Tongue (tissue), 2 donors: ENCODE results near the gene EVI2A. TPM values are rescaled to one million over a fixed set of nuclear protein-coding genes. Genes with fewer than 3 reads are reported as not detected.
A peak's percentile ranks its signal among the peaks of the same experiment; 100 is the strongest.
"Not testable (repeated sequence)": the region's sequence is repeated elsewhere in the genome, so short reads cannot be mapped to it uniquely, and the experiment has no call there.

ENCODE experiments used
- DNase-seq: peaks from one replicate; pipeline ENCODE4 v3.0.0-alpha.2; 2015
- total RNA-seq: library from RNA; depleted of rRNA; stranded (reverse); fragments of >200 nt; gene quantifications from one replicate; pipeline ENCODE4 v1.2.3, GENCODE V29; 2014

Gene EVI2A
- total RNA-seq, 1 donor from 2014 or later, result 1.4 TPM

DNA sequence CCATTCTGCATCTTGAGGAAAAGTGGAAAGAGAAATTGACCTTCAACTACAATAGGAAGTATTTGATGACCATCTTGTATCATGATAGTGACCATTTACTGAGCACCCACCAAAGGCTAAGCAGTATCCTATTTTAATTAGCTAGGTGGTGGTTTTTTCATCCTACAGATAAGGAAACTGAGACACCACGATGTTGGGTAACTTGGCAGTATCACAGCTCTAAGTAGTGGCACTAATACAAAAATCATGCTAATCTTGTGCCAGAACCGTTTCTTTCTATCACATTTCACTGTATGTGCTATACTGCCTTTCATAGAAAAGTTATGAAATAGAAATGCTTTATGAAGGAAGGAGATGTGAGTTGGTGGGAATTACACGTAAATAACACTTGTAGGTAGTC is 9.9 kb downstream of the EVI2A start:
- no peak for DNase-seq

- no peak for DNase-seq
These were observed 10.5 kb downstream of the EVI2A start for GRCh38 chr17:31310886-31311285.

DNA sequence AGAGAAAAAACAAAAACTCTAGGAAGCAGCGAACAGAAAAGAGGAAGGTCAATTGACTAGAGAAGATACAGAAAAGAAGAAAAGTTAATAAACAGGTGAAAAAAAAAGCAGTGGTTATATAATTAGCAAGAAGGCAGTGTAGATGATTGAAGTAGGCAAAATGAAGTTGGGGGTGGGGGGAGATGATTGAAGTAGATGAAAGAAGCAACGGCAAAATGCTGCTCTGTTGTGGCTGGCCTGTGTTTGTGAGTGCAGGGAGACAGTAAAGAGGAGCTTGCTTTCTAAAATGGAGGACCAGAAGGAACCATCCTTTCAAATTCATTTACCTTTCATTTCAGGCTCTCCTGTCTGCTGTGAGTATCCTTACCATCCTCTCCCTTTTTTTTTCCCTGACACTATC is 11.2 kb downstream of the EVI2A start:
- DNase-seq, result no peak

DNA sequence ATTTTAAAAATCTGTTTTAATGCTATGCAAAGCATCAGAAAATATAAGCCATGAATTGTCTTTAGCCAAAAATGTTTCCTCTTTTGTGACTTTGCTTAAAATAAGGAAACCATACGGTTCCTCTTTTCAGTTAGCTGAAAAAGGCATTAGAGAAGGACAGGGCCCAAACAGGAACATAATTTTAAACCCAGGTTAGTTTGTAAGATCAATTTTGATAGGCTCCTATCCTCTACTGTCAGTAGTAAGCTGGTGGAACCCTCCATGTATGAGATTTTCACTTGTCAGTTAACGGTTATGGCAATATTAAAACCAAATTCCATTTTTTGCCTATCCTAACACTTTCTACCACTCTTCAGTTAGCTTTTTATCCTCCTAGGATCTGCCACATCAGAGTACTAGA is 11.9 kb downstream of the EVI2A start:
- no peak for DNase-seq

DNA sequence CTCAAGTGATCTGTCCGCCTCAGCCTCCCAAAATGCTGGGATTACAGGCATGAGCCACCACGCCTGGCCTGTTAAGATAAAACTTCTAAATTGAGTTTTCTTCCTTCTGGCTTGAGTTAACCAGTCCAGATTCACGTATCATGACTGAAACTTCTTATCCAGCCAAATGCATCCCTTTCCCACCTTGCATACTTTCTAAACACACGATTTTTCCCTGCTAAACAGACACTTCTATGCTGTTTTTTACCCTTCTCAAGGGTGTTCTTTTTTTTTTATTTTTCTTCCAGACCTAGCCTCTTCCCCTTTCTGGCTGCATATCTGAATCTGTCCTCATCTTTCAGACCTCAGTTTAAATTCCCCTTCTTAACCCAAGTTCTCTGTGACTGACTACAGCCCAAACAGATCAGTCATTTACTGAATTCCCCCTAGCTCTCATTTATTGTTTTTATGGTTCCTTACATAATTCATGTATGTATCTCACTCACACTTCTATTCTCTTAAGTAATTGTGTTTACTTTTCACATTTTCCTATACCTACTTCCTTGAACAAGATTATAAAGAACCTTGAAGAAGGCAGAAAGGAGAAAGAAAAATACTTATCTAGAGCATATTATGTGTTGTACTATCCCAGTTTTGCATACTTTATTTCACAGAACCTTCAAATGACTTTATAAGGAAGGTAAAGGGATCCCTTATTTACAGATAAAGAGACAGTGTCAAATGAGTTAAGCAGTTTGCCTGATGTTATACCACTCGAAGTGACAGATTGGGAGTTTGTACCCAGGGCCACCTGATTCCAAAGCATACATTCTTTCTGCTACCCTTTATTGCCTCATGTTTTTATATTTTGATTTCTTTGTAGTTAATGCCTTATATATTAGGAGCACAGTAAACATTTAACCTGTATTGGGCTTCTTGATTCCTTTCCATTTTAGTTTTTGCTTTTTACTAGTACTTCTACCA is 12.8 kb downstream of the EVI2A start:
- no peak for DNase-seq

DNA sequence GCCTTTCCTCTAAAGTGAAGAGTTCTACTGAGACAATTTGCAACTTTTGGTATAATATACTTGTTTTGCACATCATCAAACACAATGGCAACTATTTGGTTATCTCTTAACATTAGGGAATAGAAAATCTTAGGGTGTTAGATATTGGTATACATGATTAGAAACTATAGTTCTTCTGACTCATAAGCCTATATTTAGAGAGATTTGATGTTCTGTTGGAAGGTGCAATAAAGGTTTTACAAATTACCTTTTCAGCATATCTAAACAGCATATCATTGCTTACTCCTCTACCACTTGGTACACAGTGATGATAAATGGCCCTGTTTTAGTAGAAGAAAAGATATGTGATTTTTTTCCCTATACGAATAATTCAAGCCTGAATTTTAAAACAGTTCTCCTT is 13.8 kb downstream of the EVI2A start:
- DNase-seq, result no peak

DNA sequence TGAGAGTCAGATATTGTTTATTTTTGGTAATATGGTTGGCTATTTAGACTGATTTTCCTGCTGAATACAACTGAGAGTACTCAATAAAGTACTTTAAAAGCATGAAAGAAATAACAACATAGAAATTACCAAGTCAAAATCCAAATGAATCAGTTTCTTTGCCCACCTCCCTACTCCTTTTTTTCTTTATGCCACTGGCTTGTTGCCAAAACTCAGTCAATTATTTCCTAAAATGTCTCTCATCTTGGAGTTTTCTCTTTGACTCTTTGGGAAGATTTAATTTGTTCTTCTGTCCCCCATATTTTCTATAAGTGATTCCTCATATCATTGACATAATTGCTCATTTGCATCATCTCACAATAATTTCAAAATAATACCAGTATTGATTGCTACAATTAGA is 21.8 kb downstream of the EVI2A start:
- DNase-seq, result no peak

GRCh38 chr17:31297090-31297489 is 24.3 kb downstream of the EVI2A start, which contains the start of gene OMG:
TSS of gene OMG (minus strand) at chr17:31297239. CDS start at chr17:31296331, 908 bp downstream.
- DNase-seq, result no peak

- DNase-seq, result no peak
These were observed 25.3 kb downstream of the EVI2A start for GRCh38 chr17:31296142-31296541.

DNA sequence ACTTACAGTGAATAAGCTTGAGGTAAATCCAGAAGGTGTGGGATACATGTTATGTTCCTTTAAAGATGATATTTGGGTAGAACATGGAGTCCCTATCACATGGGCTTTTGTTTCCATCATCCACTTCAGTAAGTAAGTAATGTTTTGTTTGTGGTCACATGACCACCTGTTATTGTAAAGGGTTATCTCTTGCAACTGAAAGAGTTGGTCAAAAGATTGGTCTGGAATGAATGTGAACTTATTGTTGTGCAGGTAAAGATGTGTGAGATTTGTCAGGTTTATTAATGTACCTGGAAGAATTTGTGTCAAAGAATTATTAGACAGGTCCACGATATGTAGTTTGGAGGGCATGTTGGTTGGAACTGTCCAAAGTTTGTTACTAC is 25.9 kb downstream of the EVI2A start:
- DNase-seq, result no peak

DNA sequence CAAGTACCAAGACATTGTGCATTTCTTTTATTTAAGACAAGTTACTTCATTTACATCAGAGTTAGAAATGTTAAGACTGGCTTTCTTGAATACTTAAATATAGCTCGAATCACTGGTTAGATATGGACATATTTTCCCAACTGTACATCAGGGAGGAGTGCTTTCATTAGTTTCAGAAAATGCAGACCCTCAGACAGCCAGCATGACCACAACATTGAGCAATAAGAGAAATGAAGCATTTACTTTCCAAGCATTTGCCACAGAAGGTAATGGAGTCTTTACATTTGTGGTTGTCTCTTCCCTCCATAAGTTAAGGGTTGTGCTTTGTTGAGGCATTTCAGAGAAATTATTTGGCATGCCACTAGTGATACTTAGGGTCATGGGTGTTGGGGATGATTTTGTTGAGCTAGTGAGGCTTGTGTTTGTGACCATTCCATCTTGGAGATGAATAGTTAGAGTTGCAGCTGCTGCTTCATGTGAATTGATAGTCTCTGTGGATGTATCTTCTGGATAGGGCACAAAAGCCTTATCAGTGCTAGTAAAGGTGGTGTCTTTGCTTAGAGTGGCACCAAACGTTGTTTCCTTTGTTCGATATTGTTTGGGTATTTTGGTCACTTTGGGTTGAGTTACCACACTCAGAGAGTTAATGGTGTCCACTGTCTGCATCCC is 26.5 kb downstream of the EVI2A start:
- DNase-seq, result no peak

- DNase-seq, result no peak
These were observed 27.2 kb downstream of the EVI2A start for GRCh38 chr17:31294231-31294630.

GRCh38 chr17:31293581-31293980 is 27.8 kb downstream of the EVI2A start:
- no peak for DNase-seq

DNA sequence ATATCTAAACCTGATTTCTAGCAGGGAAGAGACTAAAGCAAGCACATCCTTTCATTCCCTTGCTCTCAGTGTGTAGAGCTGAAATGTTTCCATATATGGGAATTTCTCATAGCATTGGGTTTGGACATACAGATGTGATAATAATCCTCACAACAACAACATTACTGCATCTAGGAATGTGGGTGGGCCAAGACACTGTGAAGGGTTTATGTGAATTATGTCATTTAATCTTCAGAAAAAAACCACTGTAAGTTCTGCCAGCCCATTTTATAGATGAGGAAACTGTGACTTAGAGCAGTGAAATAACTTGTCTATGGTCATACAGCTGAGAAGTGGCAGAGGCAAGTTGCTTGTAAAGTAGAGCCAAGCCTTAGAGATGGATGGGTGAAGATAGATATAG is 29.6 kb downstream of the EVI2A start:
- DNase-seq, result no peak

DNA sequence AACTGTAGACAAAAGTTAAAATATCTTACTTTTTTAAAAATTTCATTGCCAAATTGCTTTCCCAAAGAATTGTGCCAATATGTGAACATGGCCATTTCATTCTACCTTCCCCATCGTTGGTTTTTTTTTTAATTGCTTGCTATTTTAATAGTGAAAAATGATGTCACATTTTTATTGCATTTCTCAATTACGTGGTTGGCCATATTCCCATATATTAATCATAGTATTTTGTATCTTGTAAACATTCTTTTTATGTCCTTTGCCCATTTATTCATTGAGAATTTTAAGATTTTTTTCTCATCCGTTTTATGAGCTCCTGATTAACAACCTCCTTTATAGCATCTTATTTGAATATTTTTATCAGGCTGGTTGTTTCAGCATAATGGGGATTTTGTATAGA is 31.6 kb downstream of the EVI2A start:
- no peak for DNase-seq

GRCh38 chr17:31287932-31288331 is 33.5 kb downstream of the EVI2A start:
- not testable (repeated sequence) for DNase-seq

GRCh38 chr17:31286587-31286986 is 34.8 kb downstream of the EVI2A start:
- DNase-seq, result no peak

GRCh38 chr17:31283841-31284240 is 37.6 kb downstream of the EVI2A start:
- DNase-seq, result no peak

- no peak for DNase-seq
These were observed 40.4 kb downstream of the EVI2A start for GRCh38 chr17:31281061-31281460.

DNA sequence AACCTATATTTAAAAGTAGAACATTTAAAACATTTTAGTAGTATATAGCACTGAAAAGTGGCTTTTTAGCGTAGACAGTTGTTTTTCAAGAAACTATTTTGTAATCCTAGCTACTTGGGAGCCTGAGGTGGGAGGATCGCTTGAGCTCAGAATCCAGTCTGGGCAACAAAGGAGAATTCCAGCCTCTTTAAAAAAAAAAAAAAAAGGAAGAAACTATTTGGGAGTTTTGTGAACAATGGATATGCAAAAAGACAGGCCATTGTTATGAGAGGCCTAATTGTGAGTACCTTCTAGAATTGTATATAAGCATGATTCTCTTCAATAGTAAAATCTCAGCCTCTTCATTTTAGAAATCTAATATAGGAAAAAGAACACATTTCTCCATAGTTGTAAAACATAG is 42.0 kb downstream of the EVI2A start:
- DNase-seq, result no peak

DNA sequence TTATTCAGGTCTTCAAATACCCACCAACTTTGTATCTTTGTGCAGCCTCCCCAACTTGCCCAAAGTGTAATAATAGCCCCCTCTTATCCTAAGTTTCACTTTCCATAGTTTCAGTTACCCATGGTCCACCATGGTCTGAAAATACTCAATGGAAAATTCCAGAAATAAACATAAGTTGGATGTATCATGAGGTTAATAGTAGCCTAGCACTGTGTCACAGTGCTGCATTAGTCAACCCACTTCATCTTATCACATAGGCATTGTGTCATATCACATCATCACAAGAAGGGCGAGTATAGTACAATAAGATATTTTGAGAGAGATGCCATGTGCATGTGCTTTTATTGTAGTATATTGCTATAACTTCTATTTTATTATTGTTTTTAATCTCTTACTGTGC is 46.3 kb downstream of the EVI2A start:
- no peak for DNase-seq

GRCh38 chr17:31274252-31274651 is 47.2 kb downstream of the EVI2A start:
- DNase-seq, result peak; percentile 34

DNA sequence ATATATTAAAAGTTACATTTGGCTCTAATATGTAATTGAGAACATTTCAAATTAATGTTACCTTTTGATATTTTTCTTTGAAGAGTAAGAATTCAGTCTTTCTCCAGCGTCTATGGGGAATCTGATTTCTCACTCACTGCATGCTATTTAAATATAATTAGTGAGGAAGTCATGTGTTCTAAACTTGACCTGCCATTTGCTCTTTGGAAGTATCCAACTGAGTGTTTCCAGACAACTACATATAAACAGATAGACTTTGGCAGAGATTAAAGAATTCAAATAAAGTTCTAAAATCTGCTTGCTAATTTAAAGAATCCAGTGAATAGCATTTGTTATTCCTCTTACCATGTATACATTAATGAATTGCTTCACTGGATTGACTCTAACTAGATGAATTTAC is 47.9 kb downstream of the EVI2A start:
- DNase-seq, result peak; percentile 27

- DNase-seq, result no peak
These were observed 48.6 kb downstream of the EVI2A start for GRCh38 chr17:31272803-31273202.
